Neutrophil (primary cell): ENCODE results near the gene MARF1.
A peak's percentile ranks its signal among the peaks of the same experiment; 100 is the strongest.
"Not testable (repeated sequence)": the region's sequence is repeated elsewhere in the genome, so short reads cannot be mapped to it uniquely, and the experiment has no call there.

ENCODE experiments used
- H3K27ac ChIP-seq: fragments of 200-600 bp; sonication (generic); 2 replicates; pipeline ENCODE4 v1.5.1; 2016; ENCODE audit warnings: mild to moderate bottlenecking, moderate library complexity
- H3K27me3 ChIP-seq: fragments of 200-600 bp; sonication (generic); 2 replicates; pipeline ENCODE4 v1.6.0; 2016; ENCODE audit warnings: mild to moderate bottlenecking
- H3K36me3 ChIP-seq: fragments of 200-600 bp; sonication (generic); 2 replicates; pipeline ENCODE4 v1.5.1; 2017
- H3K4me1 ChIP-seq, 2 experiments: fragments of 200-600 bp in 1 of 2; sonication (generic) in 1 of 2; 1 replicate in 1 of 2; 2 replicates in 1 of 2; pipeline versions ENCODE4 v1.5.1 to v1.6.1; 2013 to 2016; ENCODE audit warnings: low read depth in 1 of 2, low read length in 1 of 2, mild to moderate bottlenecking in 1 of 2, moderate library complexity in 1 of 2; ENCODE audit not compliant: control insufficient read depth in 1 of 2, insufficient read depth in 1 of 2
- H3K4me3 ChIP-seq, 2 experiments: fragments of 200-600 bp in 1 of 2; sonication (generic) in 1 of 2; 1 replicate in 1 of 2; 2 replicates in 1 of 2; pipeline ENCODE4 v1.5.1; 2013 to 2016; ENCODE audit warnings: low read depth in 1 of 2, low read length in 1 of 2, mild to moderate bottlenecking in 1 of 2, moderate library complexity in 1 of 2
- H3K9me3 ChIP-seq: fragments of 200-600 bp; sonication (generic); 2 replicates; pipeline ENCODE4 v1.5.1; 2016
- TF ChIP-seq, protein P1 (sequence below): fragments of 200-600 bp; sonication (generic); IDR thresholded peaks from 2 replicates; pipeline ENCODE4 v1.5.1; 2016; ENCODE audit warnings: antibody characterized with exemption

Gene MARF1

DNA sequence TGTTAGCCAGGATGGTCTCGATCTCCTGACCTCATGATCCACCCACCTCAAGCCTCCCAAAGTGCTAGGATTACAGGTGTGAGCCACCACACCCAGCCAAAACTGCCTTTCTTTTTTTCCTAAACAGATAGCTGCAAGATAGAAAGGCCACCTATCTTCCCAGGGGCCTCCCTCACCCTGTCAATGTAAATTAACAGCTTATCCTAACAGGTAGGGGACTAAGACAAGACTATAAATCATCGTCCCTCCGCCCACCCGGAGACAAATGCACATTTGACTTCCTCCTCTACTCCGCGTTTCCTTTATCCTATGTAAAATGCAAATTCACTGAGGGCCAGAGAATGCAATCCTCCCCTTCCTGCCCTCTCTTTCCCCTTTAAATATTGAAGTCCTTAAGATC, 71.4 kb downstream of the MARF1 start:
- Histone ChIP-seq H3K4me1 (peaks cover 19 to 30% of the 10 kb centered on the region in 2 experiments), H3K36me3 (no peaks in the 10 kb centered on the region)
- TF ChIP-seq, protein P1, sequence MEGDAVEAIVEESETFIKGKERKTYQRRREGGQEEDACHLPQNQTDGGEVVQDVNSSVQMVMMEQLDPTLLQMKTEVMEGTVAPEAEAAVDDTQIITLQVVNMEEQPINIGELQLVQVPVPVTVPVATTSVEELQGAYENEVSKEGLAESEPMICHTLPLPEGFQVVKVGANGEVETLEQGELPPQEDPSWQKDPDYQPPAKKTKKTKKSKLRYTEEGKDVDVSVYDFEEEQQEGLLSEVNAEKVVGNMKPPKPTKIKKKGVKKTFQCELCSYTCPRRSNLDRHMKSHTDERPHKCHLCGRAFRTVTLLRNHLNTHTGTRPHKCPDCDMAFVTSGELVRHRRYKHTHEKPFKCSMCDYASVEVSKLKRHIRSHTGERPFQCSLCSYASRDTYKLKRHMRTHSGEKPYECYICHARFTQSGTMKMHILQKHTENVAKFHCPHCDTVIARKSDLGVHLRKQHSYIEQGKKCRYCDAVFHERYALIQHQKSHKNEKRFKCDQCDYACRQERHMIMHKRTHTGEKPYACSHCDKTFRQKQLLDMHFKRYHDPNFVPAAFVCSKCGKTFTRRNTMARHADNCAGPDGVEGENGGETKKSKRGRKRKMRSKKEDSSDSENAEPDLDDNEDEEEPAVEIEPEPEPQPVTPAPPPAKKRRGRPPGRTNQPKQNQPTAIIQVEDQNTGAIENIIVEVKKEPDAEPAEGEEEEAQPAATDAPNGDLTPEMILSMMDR, result no peak

DNA sequence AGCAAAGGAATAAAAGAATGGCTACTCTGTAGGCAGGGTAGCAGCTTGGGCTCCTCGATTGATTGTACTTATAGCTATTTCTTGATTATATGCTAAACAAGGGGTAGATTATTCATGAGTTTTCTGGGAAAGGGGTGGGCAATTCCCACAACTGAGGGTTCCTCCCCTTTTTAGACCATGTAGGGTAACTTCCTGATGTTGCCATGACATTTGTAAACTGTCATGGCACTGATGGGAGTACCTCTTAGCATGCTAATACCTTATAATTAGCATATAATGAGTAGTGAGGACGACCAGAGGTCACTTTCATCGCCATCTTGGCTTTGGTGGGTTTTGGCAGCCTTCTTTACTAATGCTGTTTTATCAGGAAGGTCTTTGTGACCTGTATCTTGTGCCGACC, 72.3 kb downstream of the MARF1 start:
- H3K36me3 ChIP-seq, H3K4me3 ChIP-seq, H3K27me3 ChIP-seq, H3K9me3 ChIP-seq: not testable (repeated sequence)
- H3K4me1 ChIP-seq, result peaks cover 19 to 30% of the 10 kb centered on the region in 2 experiments
- peak overlapping the region; percentile 79 for H3K27ac ChIP-seq

More for the DNA sequence above, 71.4 kb downstream of the MARF1 start:
- peak overlapping the region in 1 of 2 experiments; percentile 28 for H3K4me3 ChIP-seq
- H3K27me3 ChIP-seq, result no peaks in the 10 kb centered on the region
- peak overlapping the region; percentile 79 for H3K27ac ChIP-seq
- H3K9me3 ChIP-seq, result no peaks in the 10 kb centered on the region

DNA sequence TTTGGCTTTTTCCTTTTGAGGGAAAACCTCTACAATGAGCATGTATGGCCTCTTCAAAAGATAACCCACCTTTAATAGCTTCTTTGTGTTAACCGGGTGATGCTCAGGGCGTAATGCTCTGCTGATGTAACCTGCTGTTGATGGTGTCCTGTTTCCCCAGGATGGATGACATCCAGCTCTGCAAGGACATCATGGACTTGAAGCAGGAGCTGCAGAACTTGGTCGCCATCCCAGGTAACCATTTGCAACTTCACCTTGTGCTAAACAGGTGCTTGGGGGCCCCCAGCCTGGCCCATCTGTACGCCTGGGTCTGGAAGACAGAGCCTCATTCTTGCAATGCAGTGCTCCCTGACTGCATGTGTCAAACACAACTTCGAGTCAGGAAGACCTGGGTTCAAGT, 75.1 kb downstream of the MARF1 start:
- Histone ChIP-seq H3K36me3 (no peaks in the 10 kb centered on the region), H3K4me1 (peaks cover 19 to 30% of the 10 kb centered on the region in 2 experiments), H3K27ac (no peak overlapping the region), H3K9me3 (no peaks in the 10 kb centered on the region), H3K27me3 (no peaks in the 10 kb centered on the region), H3K4me3 (no peak overlapping the region)
- TF ChIP-seq, protein P1, result no peak

DNA sequence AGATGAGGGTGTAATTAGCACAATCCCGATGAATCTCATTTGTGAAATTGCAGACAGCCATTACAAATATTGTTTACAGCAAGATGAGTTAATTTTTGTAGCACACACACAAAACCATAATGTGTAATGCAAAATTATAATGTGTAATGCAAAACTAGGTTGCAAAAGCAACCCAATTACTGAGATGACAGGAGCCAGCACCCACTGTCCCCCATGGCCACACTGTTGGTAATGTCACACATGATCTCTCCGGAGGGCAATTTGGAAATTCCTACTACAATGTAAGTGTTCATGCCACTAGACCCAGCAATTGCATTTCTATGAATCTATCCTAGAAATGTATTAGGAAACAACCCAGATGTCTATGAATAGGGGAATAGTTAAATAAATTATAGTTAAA, 76.9 kb downstream of the MARF1 start:
- H3K36me3 ChIP-seq, result no peaks in the 10 kb centered on the region
- H3K4me3 ChIP-seq, result no peak overlapping the region
- H3K27me3 ChIP-seq, result no peaks in the 10 kb centered on the region
- H3K4me1 ChIP-seq, result peaks cover 4 to 15% of the 10 kb centered on the region in 2 experiments
- TF ChIP-seq, protein P1, result no peak
- H3K27ac ChIP-seq, result no peak overlapping the region
- H3K9me3 ChIP-seq, result no peaks in the 10 kb centered on the region

DNA sequence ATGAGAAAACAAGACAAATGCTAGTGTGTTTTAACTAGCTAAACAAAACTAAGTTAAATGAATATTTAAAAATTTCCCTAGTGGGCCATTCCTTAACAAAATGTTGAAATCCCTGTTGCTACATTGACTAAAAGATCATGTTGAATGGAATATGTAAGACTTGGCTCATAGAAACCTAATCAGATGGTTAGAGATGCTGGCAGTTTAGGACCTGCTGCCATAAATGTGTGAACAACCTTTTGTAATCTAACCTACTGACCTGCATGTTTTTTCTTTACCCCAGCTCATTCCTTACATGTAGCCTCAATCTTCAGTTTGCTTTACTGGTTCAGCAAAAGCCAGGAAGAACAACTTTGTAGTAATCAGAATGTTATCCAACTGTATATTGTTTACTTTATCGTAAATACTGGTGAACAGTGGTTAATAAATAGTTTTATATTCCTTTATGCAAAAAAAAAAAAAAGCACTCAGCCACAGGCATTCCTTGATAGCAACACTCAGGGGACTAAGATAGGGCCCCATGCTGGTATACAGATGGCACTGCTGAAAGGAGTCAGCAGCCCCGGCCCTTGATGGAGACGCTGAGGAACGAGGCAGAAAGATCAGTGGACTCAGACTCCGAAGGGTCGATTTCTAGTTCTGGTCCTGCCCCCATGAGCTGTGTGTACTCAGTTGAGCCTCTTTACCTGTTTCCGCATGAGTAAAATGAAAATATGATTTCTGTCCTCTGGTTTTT, 78.2 kb downstream of the MARF1 start:
- TF ChIP-seq, protein P1, result no peak
- Histone ChIP-seq H3K27me3 (no peaks in the 10 kb centered on the region), H3K4me1 (peaks cover 0 to 5% of the 10 kb centered on the region in 2 experiments), H3K36me3 (no peaks in the 10 kb centered on the region), H3K4me3 (no peak overlapping the region), H3K9me3 (no peaks in the 10 kb centered on the region), H3K27ac (no peak overlapping the region)

DNA sequence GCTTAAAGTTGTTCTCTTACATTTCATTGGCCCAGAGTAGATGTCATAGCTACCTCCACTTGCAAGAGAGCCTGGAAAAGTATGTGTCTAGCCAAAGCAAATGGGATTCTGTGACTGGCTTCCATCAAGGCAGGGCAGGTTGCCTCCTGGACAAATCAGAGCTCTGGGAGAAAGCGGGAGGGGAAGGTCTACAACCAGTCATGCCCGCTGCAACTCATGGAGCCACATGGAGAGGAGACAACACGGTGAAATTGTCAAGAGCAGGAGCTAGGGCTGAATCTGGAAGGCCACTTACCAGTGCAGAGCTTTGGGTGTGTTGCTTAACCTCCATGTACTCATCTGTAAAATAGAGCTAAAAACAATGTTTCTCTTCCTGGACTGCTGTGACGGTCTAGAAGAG, 83.8 kb downstream of the MARF1 start:
- H3K27ac ChIP-seq, result no peak overlapping the region
- H3K27me3 ChIP-seq, result no peaks in the 10 kb centered on the region
- H3K9me3 ChIP-seq, result no peaks in the 10 kb centered on the region
- no peak overlapping the region for H3K4me3 ChIP-seq
- H3K36me3 ChIP-seq, result no peaks in the 10 kb centered on the region
- TF ChIP-seq, protein P1, result no peak
- no peaks in the 10 kb centered on the region for H3K4me1 ChIP-seq
